Smooth muscle cell (in vitro differentiated cells): ENCODE measurements around the gene CTNND2. TPM values are rescaled to one million over a fixed set of nuclear protein-coding genes. Genes with fewer than 3 reads are reported as not detected.

ENCODE experiments used
- DNase-seq: peaks from one replicate; lab custom pipeline; 2025; ENCODE audit not compliant: unreplicated experiment; lab: John Stamatoyannopoulos, UW
- H2AFZ ChIP-seq: fragments of 200-600 bp; sonication (generic); 2 replicates; pipeline ENCODE4 v1.6.0; 2016; ENCODE audit warnings: antibody characterized with exemption, low read depth, mild to moderate bottlenecking
- H3F3A ChIP-seq: fragments of 200-600 bp; sonication (generic); 2 replicates; pipeline ENCODE4 v1.6.0; 2017; ENCODE audit warnings: antibody characterized with exemption, low read depth
- H3K27ac ChIP-seq: fragments of 200-600 bp; sonication (generic); 2 replicates; pipeline ENCODE4 v1.5.1; 2016; ENCODE audit warnings: low read depth, mild to moderate bottlenecking
- H3K27me3 ChIP-seq: fragments of 200-600 bp; sonication (generic); 2 replicates; pipeline ENCODE4 v1.6.1; 2016; ENCODE audit warnings: low read depth, mild to moderate bottlenecking
- H3K36me3 ChIP-seq: fragments of 200-600 bp; sonication (generic); 2 replicates; pipeline ENCODE4 v1.5.1; 2016; ENCODE audit warnings: low read depth
- H3K4me1 ChIP-seq: fragments of 200-600 bp; sonication (generic); 2 replicates; pipeline ENCODE4 v1.5.1; 2016; ENCODE audit warnings: low read depth
- H3K4me2 ChIP-seq: fragments of 200-600 bp; sonication (generic); 2 replicates; pipeline ENCODE4 v1.6.0; 2016; ENCODE audit warnings: mild to moderate bottlenecking
- H3K4me3 ChIP-seq: fragments of 200-600 bp; sonication (generic); 2 replicates; pipeline ENCODE4 v1.5.1; 2016; ENCODE audit warnings: mild to moderate bottlenecking
- H3K79me2 ChIP-seq: fragments of 200-600 bp; sonication (generic); 2 replicates; pipeline ENCODE4 v1.6.0; 2016; ENCODE audit warnings: low read depth, mild to moderate bottlenecking
- H3K9ac ChIP-seq: fragments of 200-600 bp; sonication (generic); 2 replicates; pipeline ENCODE4 v1.6.0; 2016; ENCODE audit warnings: low read depth
- H3K9me3 ChIP-seq: fragments of 200-600 bp; sonication (generic); replicated peaks from 2 replicates; pipeline ENCODE4 v1.5.1; 2016; ENCODE audit warnings: low read depth
- H4K20me1 ChIP-seq: fragments of 200-600 bp; sonication (generic); 2 replicates; pipeline ENCODE4 v1.6.0; 2016; ENCODE audit warnings: low read depth
- CTCF ChIP-seq: fragments of 200-600 bp; sonication (generic); IDR thresholded peaks from 2 replicates; pipeline ENCODE4 v1.5.1; 2017; ENCODE audit warnings: borderline replicate concordance, mild to moderate bottlenecking, antibody characterized with exemption; ENCODE audit not compliant: insufficient read depth, poor library complexity, severe bottlenecking
- WGBS: methylation state at CpG from one replicate; pipeline ENCODE4 v1.1.7; 2016; ENCODE audit warnings: low lambda C conversion rate; 5-methylcytosine and 5-hydroxymethylcytosine counted together
- polyA plus RNA-seq: library from polyadenylated mRNA; unstranded; fragments of >200 nt; fragmentation: Nextera tagmentation; extraction: Ambion mirVana; gene quantifications from 2 replicates; pipeline ENCODE4 v1.2.1, GENCODE V29; 2016
- total RNA-seq: library from RNA; depleted of rRNA; stranded (reverse); fragments of >200 nt; gene quantifications from 2 replicates; pipeline ENCODE4 v1.2.3, GENCODE V29; 2014

CTNND2 gene
- total and polyA plus RNA-seq, 2 experiments from 2014 or later, result 2.7 to 5.8 TPM

GRCh38 chr5:11502783-11503182 lies 401.5 kb downstream of the CTNND2 start:
- H3K79me2 ChIP-seq, result no peaks in the 10 kb centered on the region
- H3K4me2 ChIP-seq, result no peak overlapping the region
- 93% methylated on average over 2 of the region's 2 CpGs for WGBS
- H3F3A ChIP-seq, result peaks cover 5% of the 10 kb centered on the region
- no peaks in the 10 kb centered on the region for H3K27me3 ChIP-seq
- no peak overlapping the region for H3K27ac ChIP-seq
- H3K4me1 ChIP-seq, result peaks cover 11% of the 10 kb centered on the region
- no peaks in the 10 kb centered on the region for H3K36me3 ChIP-seq
- no peaks in the 10 kb centered on the region for H4K20me1 ChIP-seq
- TF ChIP-seq CTCF, result no peak
- H2AFZ ChIP-seq, result no peak overlapping the region
- H3K4me3 ChIP-seq, result no peak overlapping the region
- DNase-seq, result no peak
- H3K9me3 ChIP-seq, result no peaks in the 10 kb centered on the region
- no peak overlapping the region for H3K9ac ChIP-seq

GRCh38 chr5:11497651-11498050 lies 406.6 kb downstream of the CTNND2 start:
- Histone ChIP-seq H3K4me1 (no peaks in the 10 kb centered on the region), H3K27me3 (no peaks in the 10 kb centered on the region), H4K20me1 (no peaks in the 10 kb centered on the region), H3K27ac (no peak overlapping the region), H3K9ac (no peak overlapping the region), H2AFZ (no peak overlapping the region), H3K36me3 (no peaks in the 10 kb centered on the region), H3K4me2 (no peak overlapping the region), H3F3A (no peaks in the 10 kb centered on the region), H3K4me3 (no peak overlapping the region), H3K79me2 (no peaks in the 10 kb centered on the region), H3K9me3 (no peaks in the 10 kb centered on the region)
- no peak for TF ChIP-seq CTCF
- no peak for DNase-seq
- WGBS, result 95% methylated on average over 1 of the region's 1 CpG

- H3K79me2 ChIP-seq, result no peaks in the 10 kb centered on the region
- H3K4me3 ChIP-seq, result no peak overlapping the region
- no peak overlapping the region for H3K4me2 ChIP-seq
- no peaks in the 10 kb centered on the region for H3F3A ChIP-seq
- no peaks in the 10 kb centered on the region for H3K36me3 ChIP-seq
- H3K9me3 ChIP-seq, result no peaks in the 10 kb centered on the region
- DNase-seq, result no peak
- H2AFZ ChIP-seq, result no peak overlapping the region
- TF ChIP-seq CTCF, result no peak
- H3K27me3 ChIP-seq, result no peaks in the 10 kb centered on the region
- H3K27ac ChIP-seq, result no peak overlapping the region
- 77% methylated on average over 1 of the region's 1 CpG for WGBS
- no peak overlapping the region for H3K9ac ChIP-seq
- no peaks in the 10 kb centered on the region for H3K4me1 ChIP-seq
- no peaks in the 10 kb centered on the region for H4K20me1 ChIP-seq
These were observed 408.0 kb downstream of the CTNND2 start for GRCh38 chr5:11496137-11496719.

- Histone ChIP-seq H3F3A (no peaks in the 10 kb centered on the region), H3K27ac (no peak overlapping the region), H3K9me3 (no peaks in the 10 kb centered on the region), H3K4me3 (no peak overlapping the region), H3K79me2 (no peaks in the 10 kb centered on the region), H3K4me1 (no peaks in the 10 kb centered on the region), H3K9ac (no peak overlapping the region), H3K36me3 (no peaks in the 10 kb centered on the region), H3K4me2 (no peak overlapping the region), H2AFZ (no peak overlapping the region), H3K27me3 (no peaks in the 10 kb centered on the region), H4K20me1 (no peaks in the 10 kb centered on the region)
- no peak for DNase-seq
- TF ChIP-seq CTCF, result peak; percentile 62
- WGBS, result 39% methylated on average over 3 of the region's 3 CpGs
These were observed 409.9 kb downstream of the CTNND2 start for GRCh38 chr5:11494340-11494739.
